GM21825 (cell line): ENCODE measurements around the gene KRT86.
"Not testable (repeated sequence)": the region's sequence is repeated elsewhere in the genome, so short reads cannot be mapped to it uniquely, and the experiment has no call there.

Experiments
- ATAC-seq: cut with Tn5 transposase; IDR thresholded peaks from one replicate; pipeline ENCODE4 v1.9.1; 2021; ENCODE audit warnings: mild to moderate bottlenecking, moderate library complexity; ENCODE audit not compliant: unreplicated experiment

Gene KRT86

DNA sequence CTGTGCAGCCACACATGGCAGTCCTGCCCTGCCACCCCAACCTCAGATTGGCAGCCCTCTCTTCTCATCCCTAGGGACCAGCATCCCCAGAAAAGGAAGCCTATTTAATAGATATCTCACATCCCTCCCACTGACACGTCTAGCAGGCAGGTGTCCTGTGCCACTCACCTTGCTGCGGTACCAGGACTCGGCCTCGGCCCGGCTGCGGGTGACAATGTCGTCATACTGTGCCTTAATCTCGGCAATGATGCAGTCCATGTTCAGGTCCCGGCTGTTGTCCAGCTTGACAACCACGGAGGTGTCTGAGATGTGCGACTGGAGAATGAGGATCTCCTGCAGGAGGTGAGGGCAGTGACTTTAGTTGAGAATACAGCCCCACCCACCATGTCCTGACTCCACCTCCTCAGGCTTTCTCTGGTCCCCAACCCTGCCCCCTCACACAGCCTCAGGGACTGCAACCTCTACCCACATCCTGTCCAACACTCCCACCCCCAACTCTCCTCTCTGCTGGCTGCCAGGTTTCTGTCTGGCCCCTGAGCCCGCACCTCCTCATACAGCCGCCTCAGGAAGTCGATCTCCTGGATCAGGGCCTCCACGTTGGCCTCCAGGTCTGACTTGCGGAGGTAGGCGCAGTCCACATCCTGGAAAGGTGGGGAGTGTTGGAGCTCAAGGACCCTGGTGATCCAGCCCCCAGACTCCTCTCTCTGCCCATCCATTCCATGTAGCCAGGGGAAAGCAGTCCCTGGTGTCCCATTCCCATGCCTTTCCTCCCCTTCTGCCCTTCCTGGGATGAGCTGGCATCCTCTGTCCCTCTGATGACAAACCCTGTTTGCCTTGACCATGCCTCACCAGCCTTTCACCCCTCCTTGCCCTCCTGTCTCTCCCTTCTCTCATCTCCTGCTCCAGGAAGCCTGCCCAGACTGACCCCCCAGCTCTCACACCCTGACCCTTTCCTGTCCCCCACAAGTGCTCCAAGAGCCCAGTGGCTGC is 13.7 kb downstream of the KRT86 start:
- peak; percentile 77 for ATAC-seq

DNA sequence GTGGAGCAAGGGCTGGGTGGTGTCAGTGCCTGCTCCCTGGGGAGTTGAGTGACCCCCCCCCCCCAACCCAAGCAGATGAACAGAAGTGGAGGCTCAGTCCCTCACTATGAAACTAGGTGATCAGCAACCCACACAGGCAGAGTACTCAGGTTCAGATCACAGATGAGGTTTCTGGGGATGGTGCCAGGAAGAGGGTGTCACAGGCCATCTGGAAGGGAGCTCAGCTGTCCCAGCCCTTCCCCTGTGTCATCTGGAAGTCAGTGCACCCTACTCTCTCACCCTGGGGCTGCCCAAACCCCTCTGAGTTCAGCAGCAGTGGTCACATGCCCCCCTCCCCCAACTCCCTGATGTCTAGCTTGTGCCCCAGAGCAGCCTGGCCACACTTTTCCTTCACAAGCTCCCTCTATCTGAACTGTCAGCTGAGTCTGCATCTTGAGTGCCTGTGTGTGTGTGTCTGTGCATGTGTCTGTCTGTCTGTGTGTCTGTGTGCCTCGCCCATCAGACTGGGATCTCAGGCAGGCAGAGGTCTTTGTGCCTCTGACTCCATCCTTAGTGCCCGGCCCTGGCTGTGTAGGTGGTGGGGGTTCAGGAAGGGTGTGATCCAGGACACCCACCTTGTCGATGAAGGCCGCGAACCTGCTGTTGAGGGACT is 16.2 kb downstream of the KRT86 start:
- not testable (repeated sequence) for ATAC-seq

DNA sequence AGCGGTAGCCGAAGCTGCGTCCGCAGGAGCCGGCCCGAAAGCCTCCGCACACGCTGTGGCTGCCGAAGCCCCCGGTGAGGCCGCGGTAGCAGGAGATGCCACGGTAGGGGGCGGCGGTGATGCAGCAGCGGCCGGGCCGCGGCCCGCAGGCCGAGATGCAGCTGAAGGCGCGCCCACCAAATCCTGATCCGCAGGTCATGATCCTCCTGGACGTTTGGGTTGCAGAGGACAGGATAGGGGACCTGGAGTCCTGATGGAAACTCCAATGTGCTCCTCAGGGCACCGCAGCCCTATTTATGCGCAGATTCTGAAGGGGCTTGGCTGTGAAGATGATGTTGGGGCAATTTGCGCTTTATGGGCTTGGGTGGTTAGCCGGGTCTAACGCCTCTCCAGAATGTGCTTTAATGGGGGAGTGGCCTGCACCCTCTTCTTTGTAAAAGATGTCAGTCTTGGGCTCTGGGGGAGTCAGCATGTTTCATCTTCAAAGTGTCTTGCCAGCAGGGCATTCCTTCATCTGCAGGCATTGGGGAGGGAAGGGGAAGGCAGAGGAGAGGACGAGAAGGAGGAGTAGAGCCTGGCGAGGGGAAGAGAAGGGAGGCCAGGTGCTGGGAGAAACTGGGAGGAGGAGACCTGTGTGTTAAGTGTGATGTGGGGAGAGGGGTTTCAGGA is 17.0 kb downstream of the KRT86 start, which contains the start of gene KRT81:
KRT81 (minus strand) TSS at position 268 of the 669 bp plus-strand sequence; CDS start at position 199, 69 bp downstream.
- no peak for ATAC-seq

DNA sequence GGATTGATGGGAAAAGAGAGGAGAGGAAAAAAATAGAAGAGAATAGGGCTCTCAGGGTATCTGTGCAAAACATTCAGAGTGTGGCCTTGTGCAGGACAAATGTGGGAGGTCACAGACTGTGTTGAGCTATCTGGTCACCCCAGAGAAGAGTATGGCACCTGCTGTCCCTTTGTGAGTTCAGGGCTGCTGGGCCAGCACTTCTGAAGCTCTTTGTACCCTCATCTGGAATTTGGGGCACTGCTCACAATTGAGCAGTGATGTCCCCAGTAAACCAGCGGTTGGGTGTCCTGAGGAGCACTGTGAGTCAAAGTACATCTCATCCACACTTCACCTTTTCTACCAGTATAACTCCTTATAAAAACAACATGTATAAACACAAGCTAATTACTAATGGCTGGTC is 19.5 kb downstream of the KRT86 start:
- ATAC-seq = no peak

DNA sequence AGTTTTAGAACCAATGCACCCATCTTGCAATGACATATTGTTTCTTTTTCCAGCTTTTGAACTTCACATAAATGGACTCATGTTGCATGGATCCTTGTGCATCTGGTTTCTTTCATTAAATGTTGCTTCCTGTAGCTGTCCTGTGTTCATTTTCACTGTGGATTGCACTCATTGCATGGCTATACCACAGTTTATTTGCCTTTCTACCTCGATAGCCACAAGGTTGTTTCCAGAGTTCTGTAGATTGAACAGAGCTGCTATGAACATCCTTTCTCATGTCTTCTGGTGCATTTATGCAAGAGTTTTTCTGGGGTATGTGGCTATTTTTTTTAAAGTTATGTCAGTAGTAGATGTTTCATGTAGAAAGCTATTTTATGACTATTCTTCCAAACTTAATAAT is 20.4 kb downstream of the KRT86 start:
- ATAC-seq = no peak

DNA sequence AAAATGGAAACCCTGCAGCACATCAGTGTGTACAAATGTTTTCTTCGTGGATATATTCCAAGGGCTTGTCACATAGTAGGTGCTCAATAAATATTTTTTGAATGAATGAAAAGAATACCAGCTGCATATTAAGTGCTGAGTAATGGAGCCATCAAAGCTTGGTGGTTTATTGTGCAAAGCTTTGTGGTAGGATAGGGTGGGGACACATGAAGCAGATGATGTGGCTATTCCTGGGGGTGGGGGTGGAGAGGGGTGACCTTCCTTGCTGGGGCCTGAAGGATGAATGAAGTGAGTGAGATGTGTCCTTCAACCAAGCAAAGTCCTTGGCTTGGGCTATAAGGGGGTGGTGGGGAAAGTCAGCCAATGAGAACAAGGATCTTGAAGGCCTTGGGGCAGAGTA is 21.2 kb downstream of the KRT86 start:
- ATAC-seq = no peak

DNA sequence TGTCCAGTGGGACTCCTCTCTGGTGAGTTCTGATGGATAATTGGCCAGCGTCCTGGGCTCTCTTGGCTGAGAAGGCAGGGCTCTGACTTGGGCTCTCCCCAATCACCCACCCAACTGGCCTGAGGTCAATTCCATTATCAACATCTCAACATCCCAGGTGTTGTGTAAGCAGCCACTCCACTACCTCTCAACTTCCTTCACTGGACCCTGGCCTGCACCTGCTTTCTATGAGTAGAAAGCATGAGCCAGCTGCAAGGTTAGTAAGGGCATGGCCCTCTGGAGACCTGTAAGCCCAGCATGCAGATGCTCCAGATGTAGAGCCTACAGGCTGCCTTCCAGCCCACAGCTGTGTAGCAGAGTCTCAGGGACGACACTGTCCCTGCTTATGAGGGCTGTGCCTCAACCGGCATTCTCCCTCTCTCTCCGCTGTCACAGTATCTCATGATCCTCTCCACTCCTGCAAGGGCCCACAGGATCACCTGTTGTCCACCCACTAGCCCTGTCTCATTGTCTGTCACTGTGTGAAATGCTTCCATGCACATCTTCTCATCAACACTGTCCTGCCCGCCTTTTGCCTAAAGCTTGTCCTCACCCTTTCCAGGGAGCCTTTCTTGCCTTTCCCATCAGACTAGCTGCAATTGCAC is 22.2 kb downstream of the KRT86 start:
- no peak for ATAC-seq

DNA sequence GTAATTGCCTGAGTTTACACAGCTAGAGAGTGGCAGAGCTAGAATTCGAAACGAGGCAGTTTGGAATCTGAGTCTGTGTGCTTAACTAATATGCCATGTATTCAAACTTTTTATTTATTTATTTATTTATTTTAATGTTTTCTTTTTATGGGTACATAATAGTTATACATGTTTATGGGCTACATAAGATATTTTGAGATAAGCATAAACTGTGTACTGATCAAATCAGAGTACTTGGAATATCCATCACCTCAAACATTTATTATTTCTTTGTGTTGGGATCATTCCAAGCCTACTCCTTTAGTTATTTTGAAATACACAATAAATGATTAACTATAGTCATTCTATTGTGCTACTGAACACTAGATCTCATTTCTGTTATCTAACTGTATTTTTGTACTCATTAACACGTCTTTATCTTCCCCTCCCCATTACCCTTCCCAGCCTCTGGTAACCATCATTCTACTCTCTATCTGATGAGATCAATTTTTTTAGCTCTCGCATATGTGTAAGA is 24.3 kb downstream of the KRT86 start:
- no peak for ATAC-seq

DNA sequence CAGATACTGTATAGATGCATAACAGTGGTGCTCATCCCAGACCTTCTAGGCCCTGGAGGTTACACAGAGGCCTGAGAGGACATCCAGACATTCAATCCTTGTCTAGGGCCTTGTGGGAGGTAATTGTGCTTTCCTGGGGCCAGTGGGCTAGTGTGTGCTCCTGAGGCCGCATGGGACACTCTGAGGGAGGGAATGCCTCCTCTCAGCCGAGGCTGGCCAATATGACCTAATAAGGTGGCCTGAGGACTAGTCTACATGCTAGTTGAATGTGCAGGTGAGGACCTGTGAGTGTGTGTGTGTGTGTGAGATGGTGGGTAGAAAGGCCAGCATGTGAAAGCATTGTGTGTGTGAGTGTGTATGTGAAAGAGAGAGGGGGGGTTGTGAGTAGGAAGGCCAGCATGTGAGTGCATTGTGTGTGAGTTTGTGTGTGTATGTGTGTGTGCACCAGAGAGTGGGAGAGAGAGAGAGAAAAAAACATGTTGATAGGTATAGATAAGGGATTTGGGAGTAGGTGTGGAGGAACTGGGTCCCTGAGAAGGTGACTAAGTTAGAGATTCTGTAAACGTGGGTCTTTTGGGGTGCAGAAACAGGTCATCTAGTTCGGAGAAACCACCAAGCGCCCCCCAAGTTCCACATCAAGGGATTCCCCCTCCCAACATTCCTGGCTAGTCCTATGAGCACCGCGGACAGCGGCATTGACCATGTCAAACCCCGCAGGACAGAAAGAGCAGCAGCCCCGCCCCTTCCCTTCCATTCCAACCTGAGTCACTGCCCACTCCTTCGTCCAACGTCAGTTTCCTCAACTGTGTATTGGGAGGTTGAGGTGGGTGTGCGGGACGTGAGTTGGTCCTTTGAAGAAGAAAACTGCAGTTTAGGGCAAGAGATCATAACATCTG is 26.6 kb downstream of the KRT86 start:
- ATAC-seq = no peak

DNA sequence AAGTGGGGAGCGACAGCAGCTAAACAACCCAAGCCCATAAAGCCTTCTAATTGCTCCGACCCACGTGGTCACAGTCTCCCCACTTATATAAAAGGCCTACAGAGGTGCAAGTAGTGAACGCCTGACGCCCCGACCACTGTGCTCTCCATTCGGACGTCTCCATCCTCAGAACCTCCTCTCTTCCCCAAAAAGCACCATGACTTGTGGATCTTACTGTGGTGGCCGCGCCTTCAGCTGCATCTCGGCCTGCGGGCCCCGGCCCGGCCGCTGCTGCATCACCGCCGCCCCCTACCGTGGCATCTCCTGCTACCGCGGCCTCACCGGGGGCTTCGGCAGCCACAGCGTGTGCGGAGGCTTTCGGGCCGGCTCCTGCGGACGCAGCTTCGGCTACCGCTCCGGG is 27.3 kb downstream of the KRT86 start:
- not testable (repeated sequence) for ATAC-seq

DNA sequence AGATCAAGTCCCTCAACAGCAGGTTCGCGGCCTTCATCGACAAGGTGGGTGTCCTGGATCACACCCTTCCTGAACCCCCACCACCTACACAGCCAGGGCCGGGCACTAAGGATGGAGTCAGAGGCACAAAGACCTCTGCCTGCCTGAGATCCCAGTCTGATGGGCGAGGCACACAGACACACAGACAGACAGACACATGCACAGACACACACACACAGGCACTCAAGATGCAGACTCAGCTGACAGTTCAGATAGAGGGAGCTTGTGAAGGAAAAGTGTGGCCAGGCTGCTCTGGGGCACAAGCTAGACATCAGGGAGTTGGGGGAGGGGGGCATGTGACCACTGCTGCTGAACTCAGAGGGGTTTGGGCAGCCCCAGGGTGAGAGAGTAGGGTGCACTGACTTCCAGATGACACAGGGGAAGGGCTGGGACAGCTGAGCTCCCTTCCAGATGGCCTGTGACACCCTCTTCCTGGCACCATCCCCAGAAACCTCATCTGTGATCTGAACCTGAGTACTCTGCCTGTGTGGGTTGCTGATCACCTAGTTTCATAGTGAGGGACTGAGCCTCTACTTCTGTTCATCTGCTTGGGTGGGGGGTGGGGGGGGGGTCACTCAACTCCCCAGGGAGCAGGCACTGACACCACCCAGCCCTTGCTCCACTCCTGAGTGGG is 27.9 kb downstream of the KRT86 start:
- ATAC-seq = not testable (repeated sequence)

DNA sequence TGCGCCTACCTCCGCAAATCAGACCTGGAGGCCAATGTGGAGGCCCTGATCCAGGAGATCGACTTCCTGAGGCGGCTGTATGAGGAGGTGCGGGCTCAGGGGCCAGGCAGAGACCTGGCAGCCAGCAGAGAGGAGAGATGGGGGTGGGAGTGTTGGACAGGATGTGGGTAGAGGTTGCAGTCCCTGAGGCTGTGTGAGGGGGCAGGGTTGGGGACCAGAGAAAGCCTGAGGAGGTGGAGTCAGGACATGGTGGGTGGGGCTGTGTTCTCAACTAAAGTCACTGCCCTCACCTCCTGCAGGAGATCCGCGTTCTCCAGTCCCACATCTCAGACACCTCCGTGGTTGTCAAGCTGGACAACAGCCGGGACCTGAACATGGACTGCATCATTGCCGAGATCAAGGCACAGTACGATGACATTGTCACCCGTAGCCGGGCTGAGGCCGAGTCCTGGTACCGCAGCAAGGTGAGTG is 30.5 kb downstream of the KRT86 start:
- ATAC-seq = peak; percentile 79

DNA sequence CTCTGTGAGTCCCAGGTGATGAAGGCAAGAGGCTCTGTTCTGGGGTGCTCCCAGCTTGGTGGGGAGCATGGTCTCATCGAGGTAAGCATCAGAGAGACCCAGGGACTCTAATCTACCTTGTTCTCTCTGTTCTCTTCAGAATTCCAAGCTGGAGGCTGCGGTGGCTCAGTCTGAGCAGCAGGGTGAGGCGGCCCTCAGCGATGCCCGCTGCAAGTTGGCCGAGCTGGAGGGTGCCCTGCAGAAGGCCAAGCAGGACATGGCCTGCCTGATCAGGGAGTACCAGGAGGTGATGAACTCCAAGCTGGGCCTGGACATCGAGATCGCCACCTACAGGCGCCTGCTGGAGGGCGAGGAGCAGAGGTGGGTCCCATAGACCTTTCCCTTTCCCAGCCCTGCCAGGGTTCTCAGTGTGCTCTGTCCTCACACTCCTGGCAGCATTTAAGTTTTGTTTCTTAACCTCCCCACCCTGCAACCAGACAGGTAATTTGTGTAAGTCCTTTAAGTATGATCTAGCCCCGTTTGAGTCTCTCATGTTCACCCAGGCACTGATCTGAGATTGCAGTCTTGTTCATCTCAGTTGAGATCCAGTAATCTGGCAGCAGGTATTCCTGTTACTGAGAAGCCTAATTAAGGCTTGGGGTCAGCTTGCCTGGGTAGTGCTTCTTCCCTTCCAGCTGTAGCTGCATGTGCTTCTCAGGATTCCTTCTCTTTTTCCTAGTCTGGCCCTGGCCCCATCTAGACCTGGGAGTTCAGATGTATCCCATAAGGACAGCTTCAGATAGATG is 31.7 kb downstream of the KRT86 start:
- ATAC-seq = no peak

DNA sequence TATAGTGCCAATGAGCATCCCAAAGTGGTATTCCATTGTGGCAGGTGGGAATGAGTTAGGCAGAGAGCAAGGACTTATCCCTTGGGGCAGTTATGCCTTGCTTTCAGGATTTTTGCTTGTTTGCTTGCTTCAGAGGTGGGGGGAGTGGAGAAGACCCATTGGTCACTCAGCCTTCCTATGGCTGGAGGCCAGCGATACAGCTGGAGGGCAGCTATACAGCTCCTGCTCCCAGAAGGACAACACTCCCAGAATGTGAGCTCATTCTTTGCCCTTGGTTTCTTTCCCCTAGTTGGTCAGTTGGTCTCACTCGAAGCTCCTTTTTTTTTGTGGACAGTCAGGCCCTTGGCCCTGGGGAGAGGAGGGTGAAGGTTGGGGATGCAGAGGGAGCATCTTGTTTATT is 32.3 kb downstream of the KRT86 start:
- no peak for ATAC-seq

DNA sequence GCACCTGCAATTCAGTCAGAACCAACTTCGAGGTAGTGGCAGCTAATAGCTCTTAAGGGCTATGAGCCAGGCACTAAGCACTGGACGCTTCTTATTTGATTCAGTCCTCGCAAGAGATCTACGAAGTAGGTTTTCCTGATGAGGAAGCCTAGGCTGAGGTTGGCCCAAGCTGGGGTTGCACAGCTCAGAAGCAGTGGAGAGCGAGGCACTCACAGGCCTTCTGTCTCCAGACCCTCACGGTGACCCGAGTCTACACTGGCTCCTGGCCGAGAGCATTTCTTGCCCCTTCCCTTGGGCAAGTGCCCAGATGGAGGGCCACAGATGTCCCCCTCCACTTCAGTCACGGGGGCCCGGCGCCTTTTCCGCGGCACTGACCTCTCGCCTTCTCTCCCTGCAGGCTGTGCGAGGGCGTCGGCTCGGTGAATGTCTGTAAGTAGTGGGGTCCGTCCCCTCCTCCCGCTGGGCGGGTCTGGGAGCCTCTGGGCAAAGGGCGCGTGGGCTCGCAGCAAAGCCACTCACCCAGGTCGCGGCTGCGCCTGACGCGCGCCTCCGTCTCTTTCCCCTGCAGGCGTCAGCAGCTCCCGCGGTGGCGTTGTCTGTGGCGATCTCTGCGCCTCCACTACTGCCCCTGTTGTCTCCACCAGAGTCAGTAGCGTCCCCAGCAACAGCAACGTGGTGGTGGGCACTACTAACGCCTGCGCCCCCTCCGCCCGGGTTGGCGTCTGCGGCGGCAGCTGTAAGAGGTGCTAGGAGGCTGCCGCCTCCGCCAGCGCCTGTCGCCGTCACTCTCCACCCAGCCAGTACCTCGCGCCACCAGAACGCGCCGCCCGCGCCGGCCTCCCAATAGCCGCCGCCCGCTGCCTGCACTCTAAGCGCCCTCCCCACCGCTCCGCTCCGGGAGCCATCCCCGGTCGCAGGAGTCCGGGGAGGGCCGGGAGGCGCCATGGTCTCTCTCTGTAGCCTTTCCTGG is 33.7 kb downstream of the KRT86 start:
- ATAC-seq = no peak

DNA sequence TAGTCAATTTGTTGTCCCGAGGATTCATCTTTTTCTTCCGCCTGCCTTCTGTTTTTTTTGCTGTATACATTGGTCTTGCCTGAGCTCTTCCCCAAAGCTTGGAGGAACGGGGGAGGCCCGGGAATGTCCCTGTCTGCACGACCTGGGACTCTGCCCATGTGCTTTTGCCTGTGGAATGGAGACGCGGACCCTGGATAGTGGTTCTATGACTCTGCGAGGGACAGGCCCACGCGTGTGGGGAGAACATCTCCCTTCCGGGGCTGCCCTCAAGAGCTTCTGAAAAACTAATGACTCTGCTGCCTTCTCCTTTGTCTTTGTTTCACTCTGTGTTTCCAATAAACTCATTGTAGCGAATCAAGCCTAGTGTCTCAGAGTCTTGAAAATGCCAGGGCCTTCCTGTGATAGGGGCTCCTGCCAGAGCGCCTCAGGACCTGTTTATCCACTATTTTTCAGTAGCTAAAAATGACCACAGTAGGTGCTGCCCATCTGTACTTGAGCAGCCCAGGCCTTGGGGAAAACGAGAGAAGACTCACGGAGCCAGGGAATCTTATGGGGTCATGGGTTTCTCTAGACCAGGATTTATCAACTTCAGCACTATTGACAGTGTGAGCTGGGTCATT is 34.5 kb downstream of the KRT86 start:
- no peak for ATAC-seq
